ENCODE measurements around the gene TMPRSS3. TPM values are rescaled to one million over a fixed set of nuclear protein-coding genes. Genes with fewer than 3 reads are reported as not detected.

The TMPRSS3 gene
- polyA plus RNA-seq, 2 of the 4 experiments (the other 2 are of a cell fraction): 0.10 to 0.12 TPM

DNA sequence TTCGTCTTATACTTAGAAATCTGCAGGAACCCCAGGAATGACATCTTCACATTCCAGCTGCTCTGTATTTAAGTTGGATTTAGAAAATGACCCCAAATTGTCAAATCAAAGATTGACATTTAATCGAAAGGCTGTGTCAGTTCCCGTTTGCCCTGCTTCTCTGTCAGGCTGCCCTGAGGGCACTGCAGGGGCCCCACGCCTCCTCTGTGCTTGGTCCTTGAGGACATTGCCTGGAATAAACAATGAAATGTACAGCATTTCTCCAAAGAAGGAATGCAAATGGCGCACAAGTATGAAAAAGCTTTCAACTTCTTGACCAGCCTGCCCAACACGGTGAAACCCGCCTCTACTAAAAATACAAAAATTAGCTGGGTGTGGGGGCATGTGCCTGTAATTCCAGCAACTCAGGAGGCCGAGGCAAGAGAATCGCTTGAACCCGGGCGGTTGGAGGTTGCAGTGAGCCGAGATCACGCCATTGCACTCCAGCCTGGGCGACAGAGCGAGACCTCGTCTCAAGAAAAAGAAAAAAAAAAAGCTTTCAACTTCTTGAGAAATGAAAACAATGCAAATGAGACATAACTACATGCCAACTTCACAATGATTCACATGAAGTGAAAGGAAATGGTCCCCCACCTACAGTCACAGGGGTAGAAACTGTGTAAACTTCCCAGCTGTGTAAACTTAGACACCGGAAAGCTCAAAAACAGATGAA is 3.0 kb downstream of the TMPRSS3 start:
- TF ChIP-seq, protein P1, sequence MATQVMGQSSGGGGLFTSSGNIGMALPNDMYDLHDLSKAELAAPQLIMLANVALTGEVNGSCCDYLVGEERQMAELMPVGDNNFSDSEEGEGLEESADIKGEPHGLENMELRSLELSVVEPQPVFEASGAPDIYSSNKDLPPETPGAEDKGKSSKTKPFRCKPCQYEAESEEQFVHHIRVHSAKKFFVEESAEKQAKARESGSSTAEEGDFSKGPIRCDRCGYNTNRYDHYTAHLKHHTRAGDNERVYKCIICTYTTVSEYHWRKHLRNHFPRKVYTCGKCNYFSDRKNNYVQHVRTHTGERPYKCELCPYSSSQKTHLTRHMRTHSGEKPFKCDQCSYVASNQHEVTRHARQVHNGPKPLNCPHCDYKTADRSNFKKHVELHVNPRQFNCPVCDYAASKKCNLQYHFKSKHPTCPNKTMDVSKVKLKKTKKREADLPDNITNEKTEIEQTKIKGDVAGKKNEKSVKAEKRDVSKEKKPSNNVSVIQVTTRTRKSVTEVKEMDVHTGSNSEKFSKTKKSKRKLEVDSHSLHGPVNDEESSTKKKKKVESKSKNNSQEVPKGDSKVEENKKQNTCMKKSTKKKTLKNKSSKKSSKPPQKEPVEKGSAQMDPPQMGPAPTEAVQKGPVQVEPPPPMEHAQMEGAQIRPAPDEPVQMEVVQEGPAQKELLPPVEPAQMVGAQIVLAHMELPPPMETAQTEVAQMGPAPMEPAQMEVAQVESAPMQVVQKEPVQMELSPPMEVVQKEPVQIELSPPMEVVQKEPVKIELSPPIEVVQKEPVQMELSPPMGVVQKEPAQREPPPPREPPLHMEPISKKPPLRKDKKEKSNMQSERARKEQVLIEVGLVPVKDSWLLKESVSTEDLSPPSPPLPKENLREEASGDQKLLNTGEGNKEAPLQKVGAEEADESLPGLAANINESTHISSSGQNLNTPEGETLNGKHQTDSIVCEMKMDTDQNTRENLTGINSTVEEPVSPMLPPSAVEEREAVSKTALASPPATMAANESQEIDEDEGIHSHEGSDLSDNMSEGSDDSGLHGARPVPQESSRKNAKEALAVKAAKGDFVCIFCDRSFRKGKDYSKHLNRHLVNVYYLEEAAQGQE (IDR thresholded peaks at IDR 0.05): no peak
- TF ChIP-seq POLR2A (IDR thresholded peaks at IDR 0.05; ENCODE audit: low read length) (no peak), ZFP36 (IDR thresholded peaks at IDR 0.05; ENCODE audit: borderline replicate concordance, partially characterized antibody) (no peak), ZC3H11A (IDR thresholded peaks at IDR 0.05) (no peak), SMC3 (IDR thresholded peaks at IDR 0.05) (no peak), CBX8 (IDR thresholded peaks at IDR 0.05) (no peak), ZSCAN20 (CRISPR knock-in tag; IDR thresholded peaks at IDR 0.05) (no peak), EHMT2 (IDR thresholded peaks at IDR 0.05; ENCODE audit: low read depth) (no peak), POLR2AphosphoS2 (conservative IDR thresholded peaks at IDR 0.05; ENCODE audit: low read length) (no peak), RARB (CRISPR knock-in tag; IDR thresholded peaks at IDR 0.05) (no peak), EP300 (IDR thresholded peaks at IDR 0.05) (no peak), HOXB5 (CRISPR knock-in tag; IDR thresholded peaks at IDR 0.05) (no peak)
- TF ChIP-seq, protein P2, sequence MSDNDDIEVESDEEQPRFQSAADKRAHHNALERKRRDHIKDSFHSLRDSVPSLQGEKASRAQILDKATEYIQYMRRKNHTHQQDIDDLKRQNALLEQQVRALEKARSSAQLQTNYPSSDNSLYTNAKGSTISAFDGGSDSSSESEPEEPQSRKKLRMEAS (IDR thresholded peaks at IDR 0.05): no peak
- POLR2A ChIA-PET: no interaction called here

DNA sequence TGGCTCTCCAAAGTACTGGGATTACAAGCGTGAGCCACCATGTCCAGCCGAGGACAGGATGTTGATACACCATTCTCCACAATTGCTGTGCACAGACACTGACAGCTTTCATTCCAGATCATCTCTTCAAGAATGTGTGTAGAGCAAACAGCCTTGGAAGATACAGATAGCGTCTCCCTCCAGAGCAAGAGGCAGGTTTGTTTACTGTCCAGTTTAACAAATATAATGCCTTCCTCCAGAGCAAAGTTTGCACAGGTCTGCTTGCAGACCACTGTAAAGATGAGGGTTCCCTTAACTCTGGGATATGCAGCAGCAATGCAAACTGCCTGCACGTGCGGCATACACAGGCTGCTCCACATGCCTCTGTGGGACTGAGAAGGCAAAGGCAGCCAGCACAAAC is 4.6 kb downstream of the TMPRSS3 start:
- ATAC-seq: no peak
- Histone ChIP-seq H3K4me3 (no peak overlapping the region), H3K4me2 (no peak overlapping the region), H3K27ac (no peak overlapping the region), H3K4me1 (no peaks in the 10 kb centered on the region), H3K9me3 (no peaks in the 10 kb centered on the region)
- 66% methylated on average over 3 of the region's 5 CpGs for WGBS (ENCODE audit: missing lambda C conversion rate)
- no peak for DNase-seq (ENCODE audit: low read depth in 1 of 2, low spot score in 1 of 2)
- ChIA-PET POLR2A (no interaction called here), CTCF (no interaction called here)
- no peak for TF ChIP-seq MAZ (IDR thresholded peaks at IDR 0.05; ENCODE audit: borderline replicate concordance, low read depth, low read length)
- TF ChIP-seq HOXB13 (CRISPR knock-in tag; IDR thresholded peaks at IDR 0.05; ENCODE audit: low read depth): no peak
- no peak for TF ChIP-seq FOXS1 (CRISPR knock-in tag; IDR thresholded peaks at IDR 0.05)
- TF ChIP-seq, protein P3, sequence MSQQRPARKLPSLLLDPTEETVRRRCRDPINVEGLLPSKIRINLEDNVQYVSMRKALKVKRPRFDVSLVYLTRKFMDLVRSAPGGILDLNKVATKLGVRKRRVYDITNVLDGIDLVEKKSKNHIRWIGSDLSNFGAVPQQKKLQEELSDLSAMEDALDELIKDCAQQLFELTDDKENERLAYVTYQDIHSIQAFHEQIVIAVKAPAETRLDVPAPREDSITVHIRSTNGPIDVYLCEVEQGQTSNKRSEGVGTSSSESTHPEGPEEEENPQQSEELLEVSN (IDR thresholded peaks at IDR 0.05; ENCODE audit: borderline replicate concordance, low read depth): no peak
- no peak for TF ChIP-seq JUN (IDR thresholded peaks at IDR 0.05)
- TF ChIP-seq CEBPB (IDR thresholded peaks at IDR 0.05): no peak
- TF ChIP-seq TP53 (CRISPR knock-in tag; IDR thresholded peaks at IDR 0.05): no peak
- TF ChIP-seq, protein P1 (IDR thresholded peaks at IDR 0.05): no peak
- TF ChIP-seq CBX8 (IDR thresholded peaks at IDR 0.05): no peak
- no peak for TF ChIP-seq FOSB (CRISPR knock-in tag; IDR thresholded peaks at IDR 0.05)
- no peak for TF ChIP-seq GATA3 (IDR thresholded peaks at IDR 0.05; ENCODE audit: borderline replicate concordance)
- no peak for TF ChIP-seq CBX2 (IDR thresholded peaks at IDR 0.05; ENCODE audit: borderline replicate concordance, low read depth)
- FAIRE-seq: no peak

More for the DNA sequence above, 3.0 kb downstream of the TMPRSS3 start:
- DNase-seq (ENCODE audit: low read depth in 1 of 2, low spot score in 1 of 2): no peak
- ATAC-seq: no peak
- no peak overlapping the region for H3K4me3 ChIP-seq
- CTCF ChIA-PET: interaction anchor here (1.4 kb wide), 1 partner anchor 11 kb away, joined by 4 read pairs; no protein-coding TSS in a partner anchor
- no peaks in the 10 kb centered on the region for H3K4me1 ChIP-seq
- 81% methylated on average over 17 of the region's 17 CpGs for WGBS (ENCODE audit: missing lambda C conversion rate)
- H3K9me3 ChIP-seq: no peaks in the 10 kb centered on the region
- no peak overlapping the region for H3K4me2 ChIP-seq
- no peak overlapping the region for H3K27ac ChIP-seq
- no peak for FAIRE-seq
